Measurements from ENCODE around the gene KCTD19.

The KCTD19 gene

GRCh38 chr16:67305216-67306071 is 21.1 kb downstream of the KCTD19 start:
- Histone ChIP-seq H3K27me3 (ENCODE audit: low read depth) (no peaks in the 10 kb centered on the region), H3K9me3 (no peaks in the 10 kb centered on the region), H3K36me3 (replicated peaks) (no peaks in the 10 kb centered on the region), H3K4me1 (no peaks in the 10 kb centered on the region), H3K4me3 (no peak overlapping the region)
- in situ Hi-C loops (cut with MboI; ENCODE audit: low sequenced_read_pairs) = no loop called here
- no peak for DNase-seq (ENCODE audit: low spot score in 2 of 2)

- Histone ChIP-seq H3K27me3 (ENCODE audit: low read depth) (no peaks in the 10 kb centered on the region), H3K4me3 (no peak overlapping the region), H3K4me1 (no peaks in the 10 kb centered on the region), H3K36me3 (replicated peaks) (no peaks in the 10 kb centered on the region), H3K9me3 (no peaks in the 10 kb centered on the region)
- DNase-seq (ENCODE audit: low spot score in 2 of 2) = no peak
- in situ Hi-C loops (cut with MboI; ENCODE audit: low sequenced_read_pairs) = no loop called here
Measured at GRCh38 chr16:67304020-67304419, 22.5 kb downstream of the KCTD19 start.

GRCh38 chr16:67302970-67303369 is 23.6 kb downstream of the KCTD19 start:
- no peaks in the 10 kb centered on the region for H3K4me1 ChIP-seq
- H3K27me3 ChIP-seq (ENCODE audit: low read depth) = no peaks in the 10 kb centered on the region
- H3K9me3 ChIP-seq = no peaks in the 10 kb centered on the region
- in situ Hi-C loops (cut with MboI; ENCODE audit: low sequenced_read_pairs) = no loop called here
- H3K4me3 ChIP-seq = no peak overlapping the region
- H3K36me3 ChIP-seq (replicated peaks) = no peaks in the 10 kb centered on the region
- no peak for DNase-seq (ENCODE audit: low spot score in 2 of 2)

DNA sequence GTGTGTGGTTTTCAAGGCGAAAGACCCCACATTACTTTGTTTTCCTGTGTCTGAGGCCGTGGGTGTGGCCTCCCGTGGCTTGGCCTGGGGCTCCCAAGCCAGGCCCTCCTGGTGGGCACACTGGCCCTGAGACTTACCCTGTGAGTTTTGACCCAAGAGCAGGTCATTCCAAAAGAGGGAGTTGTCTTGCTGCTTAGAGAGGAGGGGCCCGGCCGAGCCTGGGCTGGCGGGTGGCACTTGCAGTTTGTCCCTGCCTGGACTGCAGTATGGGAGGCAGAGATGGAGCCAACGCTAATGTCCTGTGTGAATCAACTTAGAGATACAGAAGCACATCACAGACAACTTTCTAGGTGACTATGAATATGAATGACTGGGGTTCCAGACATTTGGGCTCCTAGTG is 24.5 kb downstream of the KCTD19 start:
- Histone ChIP-seq H3K4me3 (no peak overlapping the region), H3K4me1 (no peaks in the 10 kb centered on the region), H3K9me3 (no peaks in the 10 kb centered on the region), H3K27me3 (ENCODE audit: low read depth) (no peaks in the 10 kb centered on the region), H3K36me3 (replicated peaks) (no peaks in the 10 kb centered on the region)
- no peak for DNase-seq (ENCODE audit: low spot score in 2 of 2)
- in situ Hi-C loops (cut with MboI; ENCODE audit: low sequenced_read_pairs) = no loop called here

- no peaks in the 10 kb centered on the region for H3K9me3 ChIP-seq
- no peak for DNase-seq (ENCODE audit: low spot score in 2 of 2)
- no peaks in the 10 kb centered on the region for H3K36me3 ChIP-seq (replicated peaks)
Measured at GRCh38 chr16:67301080-67301782, 25.3 kb downstream of the KCTD19 start.

DNA sequence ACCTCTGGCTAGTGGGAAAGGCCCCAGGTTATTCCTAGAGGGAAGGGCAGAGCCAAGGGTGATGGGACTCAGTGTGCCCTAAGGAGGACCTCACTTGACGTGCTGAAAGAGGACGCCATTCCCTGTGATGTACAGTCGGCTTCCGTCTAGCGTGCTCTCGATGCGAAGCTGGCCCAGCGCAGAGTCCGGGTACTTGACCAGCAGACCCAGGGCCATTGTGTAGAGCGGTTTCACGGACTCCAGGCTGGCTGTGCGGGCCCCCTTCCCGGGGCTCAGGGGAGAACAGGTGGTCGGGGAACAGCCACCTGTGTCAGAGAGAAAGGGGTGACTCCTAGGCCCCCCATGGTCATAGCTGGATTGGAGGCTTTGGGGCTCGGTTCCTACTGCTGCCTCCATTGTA is 27.3 kb downstream of the KCTD19 start:
- no peak overlapping the region for H3K4me3 ChIP-seq
- in situ Hi-C loops (cut with MboI; ENCODE audit: low sequenced_read_pairs) = no loop called here
- H3K36me3 ChIP-seq (replicated peaks) = no peaks in the 10 kb centered on the region
- no peaks in the 10 kb centered on the region for H3K27me3 ChIP-seq (ENCODE audit: low read depth)
- DNase-seq (ENCODE audit: low spot score in 2 of 2) = no peak
- H3K4me1 ChIP-seq = no peaks in the 10 kb centered on the region
- no peaks in the 10 kb centered on the region for H3K9me3 ChIP-seq

More at GRCh38 chr16:67301080-67301782, 25.3 kb downstream of the KCTD19 start:
- in situ Hi-C loops (cut with MboI; ENCODE audit: low sequenced_read_pairs) = no loop called here
- H3K4me3 ChIP-seq = no peak overlapping the region
- H3K27me3 ChIP-seq (ENCODE audit: low read depth) = no peaks in the 10 kb centered on the region
- no peaks in the 10 kb centered on the region for H3K4me1 ChIP-seq

DNA sequence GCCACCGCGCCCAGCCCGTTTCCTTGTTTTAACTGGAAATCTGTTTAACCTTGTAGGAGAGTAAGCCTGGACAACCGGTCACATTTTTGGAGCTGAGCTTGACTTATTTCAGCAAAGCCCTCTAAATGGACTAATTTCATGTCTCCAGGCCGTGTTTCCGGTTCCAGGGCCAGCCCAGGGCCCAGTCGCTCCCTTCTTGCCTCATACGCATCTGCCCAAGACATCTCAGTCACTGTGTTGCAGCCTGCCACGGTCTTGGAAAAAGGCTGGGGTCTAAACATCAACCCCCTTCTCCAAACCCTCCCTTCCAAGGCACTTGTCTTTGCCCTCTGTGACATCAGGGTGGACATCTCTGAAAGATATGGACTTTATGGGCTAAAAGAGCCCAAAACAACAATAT is 28.3 kb downstream of the KCTD19 start:
- no peak for DNase-seq (ENCODE audit: low spot score in 2 of 2)
- H3K4me1 ChIP-seq = no peaks in the 10 kb centered on the region
- no peak overlapping the region for H3K4me3 ChIP-seq
- no peaks in the 10 kb centered on the region for H3K36me3 ChIP-seq (replicated peaks)
- no peaks in the 10 kb centered on the region for H3K9me3 ChIP-seq
- no peaks in the 10 kb centered on the region for H3K27me3 ChIP-seq (ENCODE audit: low read depth)
- in situ Hi-C loops (cut with MboI; ENCODE audit: low sequenced_read_pairs) = no loop called here

DNA sequence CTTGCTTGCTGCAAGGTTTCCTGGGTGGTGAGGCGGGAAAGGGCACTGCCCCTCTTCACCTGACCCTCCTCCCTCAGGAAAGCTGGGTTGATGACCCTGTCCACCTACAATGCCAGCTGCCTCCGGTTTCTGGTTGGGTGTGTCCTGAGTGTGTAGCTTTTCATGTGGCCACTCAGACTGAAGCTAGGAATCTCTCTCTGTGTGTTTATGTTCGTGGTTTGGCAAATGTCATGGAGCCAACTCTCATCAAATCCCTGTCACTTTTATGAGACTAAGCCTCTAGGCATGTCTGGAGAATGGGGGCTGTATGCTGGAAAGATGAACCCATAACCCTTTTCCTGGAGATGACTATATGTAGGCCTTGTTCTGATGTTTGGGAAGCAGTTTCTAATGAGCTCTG is 30.1 kb downstream of the KCTD19 start:
- H3K27me3 ChIP-seq (ENCODE audit: low read depth) = no peaks in the 10 kb centered on the region
- H3K4me3 ChIP-seq = no peak overlapping the region
- DNase-seq (ENCODE audit: low spot score in 2 of 2) = no peak
- in situ Hi-C loops (cut with MboI; ENCODE audit: low sequenced_read_pairs) = no loop called here
- H3K4me1 ChIP-seq = no peaks in the 10 kb centered on the region
- no peaks in the 10 kb centered on the region for H3K36me3 ChIP-seq (replicated peaks)
- no peaks in the 10 kb centered on the region for H3K9me3 ChIP-seq

GRCh38 chr16:67294938-67295361 is 31.6 kb downstream of the KCTD19 start:
- H3K9me3 ChIP-seq = no peaks in the 10 kb centered on the region
- H3K4me1 ChIP-seq = no peaks in the 10 kb centered on the region
- no peaks in the 10 kb centered on the region for H3K27me3 ChIP-seq (ENCODE audit: low read depth)
- no peak overlapping the region for H3K4me3 ChIP-seq
- in situ Hi-C loops (cut with MboI; ENCODE audit: low sequenced_read_pairs) = no loop called here
- no peak for DNase-seq (ENCODE audit: low spot score in 2 of 2)
- H3K36me3 ChIP-seq (replicated peaks) = no peaks in the 10 kb centered on the region

DNA sequence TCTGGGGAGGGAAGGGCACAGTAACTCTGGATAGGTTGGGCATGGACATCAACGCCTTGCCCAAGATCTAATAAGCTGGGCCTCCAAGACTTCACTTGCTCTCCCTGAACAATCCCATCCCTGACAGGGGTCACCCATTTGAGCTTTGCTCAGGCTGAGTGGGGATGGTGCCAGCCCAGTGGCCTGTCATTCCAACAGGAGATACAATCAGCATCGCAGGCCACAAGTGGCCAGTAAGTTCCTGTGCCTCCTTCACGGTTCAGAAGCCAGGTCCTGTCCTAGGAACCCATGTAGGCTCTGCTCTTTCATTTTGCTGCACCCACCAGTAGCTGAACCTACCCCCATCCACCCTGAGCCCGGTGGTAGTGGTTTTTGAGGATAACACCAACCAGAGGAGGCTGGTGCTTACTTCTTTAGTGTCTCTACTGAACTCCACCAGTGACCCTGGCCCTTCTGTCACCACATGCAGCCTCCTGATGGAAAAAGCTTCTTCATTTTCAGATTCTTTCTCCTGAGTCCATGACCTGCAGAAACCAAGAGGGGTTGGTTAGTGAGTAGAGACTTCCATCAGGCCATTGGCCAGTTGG is 32.3 kb downstream of the KCTD19 start:
- in situ Hi-C loops (cut with MboI; ENCODE audit: low sequenced_read_pairs) = no loop called here

GRCh38 chr16:67291461-67291860 is 35.1 kb downstream of the KCTD19 start:
- Histone ChIP-seq H3K9me3 (no peaks in the 10 kb centered on the region), H3K27me3 (ENCODE audit: low read depth) (no peaks in the 10 kb centered on the region), H3K36me3 (replicated peaks) (no peaks in the 10 kb centered on the region; the same call in 1 of the 2 replicates), H3K4me3 (no peak overlapping the region), H3K4me1 (no peaks in the 10 kb centered on the region)
- DNase-seq (ENCODE audit: low spot score in 2 of 2) = no peak
- in situ Hi-C loops (cut with MboI; ENCODE audit: low sequenced_read_pairs) = no loop called here

More for the DNA sequence above, 32.3 kb downstream of the KCTD19 start:
- no peaks in the 10 kb centered on the region for H3K36me3 ChIP-seq (replicated peaks)
- no peak for DNase-seq (ENCODE audit: low spot score in 2 of 2)
- H3K4me3 ChIP-seq = no peak overlapping the region
- no peaks in the 10 kb centered on the region for H3K9me3 ChIP-seq
- no peaks in the 10 kb centered on the region for H3K27me3 ChIP-seq (ENCODE audit: low read depth)
- no peaks in the 10 kb centered on the region for H3K4me1 ChIP-seq

- no peaks in the 10 kb centered on the region for H3K4me1 ChIP-seq
- no peak overlapping the region for H3K4me3 ChIP-seq
- H3K36me3 ChIP-seq (replicated peaks) = peaks cover 2% of the 10 kb centered on the region
- no peak for DNase-seq (ENCODE audit: low spot score in 2 of 2)
- H3K27me3 ChIP-seq (ENCODE audit: low read depth) = no peaks in the 10 kb centered on the region
- no peaks in the 10 kb centered on the region for H3K9me3 ChIP-seq
- in situ Hi-C loops (cut with MboI; ENCODE audit: low sequenced_read_pairs) = no loop called here
Measured at GRCh38 chr16:67287960-67288359, 38.6 kb downstream of the KCTD19 start.

GRCh38 chr16:67286441-67287235 is 39.9 kb downstream of the KCTD19 start:
- Histone ChIP-seq H3K4me1 (no peaks in the 10 kb centered on the region), H3K36me3 (replicated peaks) (peaks cover 7% of the 10 kb centered on the region), H3K9me3 (no peaks in the 10 kb centered on the region), H3K4me3 (no peak overlapping the region), H3K27me3 (ENCODE audit: low read depth) (no peaks in the 10 kb centered on the region)
- no peak for DNase-seq (ENCODE audit: low spot score in 2 of 2)
- in situ Hi-C loops (cut with MboI; ENCODE audit: low sequenced_read_pairs) = no loop called here
